PC-3 (cell line): Measurements from ENCODE around the gene TXNL4A. TPM values are rescaled to one million over a fixed set of nuclear protein-coding genes. Genes with fewer than 3 reads are reported as not detected.

Experiments used
- ATAC-seq: fragments of 200-7000 bp; cut with Tn5 transposase; 2 replicates; pipeline ENCODE4 v1.9.1; 2020; ENCODE audit warnings: mild to moderate bottlenecking, moderate library complexity
- BruUV-seq: library from RNA; stranded (reverse); fragments of 400-500 nt; replicated peaks from 2 replicates; lab custom pipeline; 2021; lab: Mats Ljungman, UMichigan
- CTCF ChIA-PET: fragments of 300-600 bp; sonication (Branson Sonifier 250); formaldehyde crosslinking; loops from one replicate; lab custom pipeline; 2022; ENCODE audit warnings: antibody characterized with exemption; lab: Charles Lee
- POLR2A ChIA-PET: fragments of 300-600 bp; sonication (Branson Sonifier 250); formaldehyde crosslinking; loops from one replicate; lab custom pipeline; 2022; ENCODE audit warnings: antibody characterized with exemption; ENCODE audit not compliant: unreplicated experiment; lab: Charles Lee
- DNase-seq: peaks from one replicate; pipeline ENCODE4 v3.0.0-alpha.2; 2015
- H2AFZ ChIP-seq: fragments of 300-600 bp; sonication (generic); 2 replicates; pipeline ENCODE4 v1.6.0; 2016; ENCODE audit warnings: antibody characterized with exemption, low read length
- H3F3A ChIP-seq: fragments of 300-600 bp; sonication (generic); one replicate; pipeline ENCODE4 v1.6.0; 2017; ENCODE audit warnings: antibody characterized with exemption, low read length, control low read depth, mild to moderate bottlenecking; ENCODE audit not compliant: unreplicated experiment
- H3K27ac ChIP-seq: fragments of 300-600 bp; sonication (generic); 2 replicates; pipeline ENCODE4 v1.5.1; 2016; ENCODE audit warnings: mild to moderate bottlenecking, low read length
- H3K27me3 ChIP-seq: fragments of 300-600 bp; sonication (generic); 2 replicates; pipeline ENCODE4 v1.6.1; 2016; ENCODE audit warnings: low read length, mixed read lengths
- H3K36me3 ChIP-seq: fragments of 300-600 bp; sonication (generic); 2 replicates; pipeline ENCODE4 v1.6.1; 2016; ENCODE audit warnings: low read depth, mixed run types, low read length, mixed read lengths
- H3K4me1 ChIP-seq: fragments of 300-600 bp; sonication (generic); 2 replicates; pipeline ENCODE4 v1.5.1; 2016; ENCODE audit warnings: low read length; ENCODE audit not compliant: insufficient read depth
- H3K4me2 ChIP-seq: fragments of 300-600 bp; sonication (generic); 2 replicates; pipeline ENCODE4 v1.6.0; 2016; ENCODE audit warnings: low read length
- H3K4me3 ChIP-seq: fragments of 300-600 bp; sonication (generic); 2 replicates; pipeline ENCODE4 v1.5.1; 2016; ENCODE audit warnings: mild to moderate bottlenecking, low read length, mixed read lengths
- H3K79me2 ChIP-seq: fragments of 300-600 bp; sonication (generic); 2 replicates; pipeline ENCODE4 v1.6.1; 2017; ENCODE audit warnings: low read length, mixed read lengths
- H3K9ac ChIP-seq: fragments of 300-600 bp; sonication (generic); 2 replicates; pipeline ENCODE4 v1.6.0; 2016; ENCODE audit warnings: mild to moderate bottlenecking, low read length
- H3K9me2 ChIP-seq: fragments of 300-600 bp; sonication (generic); replicated peaks from 2 replicates; pipeline ENCODE4 v1.6.1; 2016; ENCODE audit warnings: mixed run types, low read length, mixed read lengths
- H3K9me3 ChIP-seq: fragments of 300-600 bp; sonication (generic); 2 replicates; pipeline ENCODE4 v1.6.1; 2016; ENCODE audit warnings: low read length, mixed read lengths
- H4K20me1 ChIP-seq: fragments of 300-600 bp; sonication (generic); 2 replicates; pipeline ENCODE4 v1.6.1; 2016; ENCODE audit warnings: low read length, mixed read lengths
- EZH2 ChIP-seq: fragments of 300-600 bp; sonication (generic); IDR thresholded peaks from one replicate; pipeline ENCODE4 v1.6.1; 2017; ENCODE audit warnings: antibody characterized with exemption, mild to moderate bottlenecking, low read length; ENCODE audit not compliant: unreplicated experiment
- EZH2phosphoT487 ChIP-seq: fragments of 300-600 bp; sonication (generic); IDR thresholded peaks from 2 replicates; pipeline ENCODE4 v1.6.1; 2018; ENCODE audit warnings: mild to moderate bottlenecking, antibody characterized with exemption, low read length, borderline replicate concordance
- intact Hi-C: fragments of 100-400 bp; cut with micrococcal nuclease; formaldehyde crosslinking; loops from 2 replicates; pipeline ENCODE4 v1.9.0; 2023
- total RNA-seq: library from RNA; depleted of rRNA; stranded (reverse); fragments of >200 nt; gene quantifications from 2 replicates; pipeline ENCODE4 v1.2.3, GENCODE V29; 2014
- TF ChIP-seq, protein P1 (sequence below): fragments of 300-600 bp; sonication (generic); conservative IDR thresholded peaks from 2 replicates; pipeline ENCODE4 v1.5.1; 2017; ENCODE audit warnings: antibody characterized with exemption, low read depth, mild to moderate bottlenecking, low read length

TXNL4A gene
- total RNA-seq, 1 experiment from 2014 or later: 159 TPM

DNA sequence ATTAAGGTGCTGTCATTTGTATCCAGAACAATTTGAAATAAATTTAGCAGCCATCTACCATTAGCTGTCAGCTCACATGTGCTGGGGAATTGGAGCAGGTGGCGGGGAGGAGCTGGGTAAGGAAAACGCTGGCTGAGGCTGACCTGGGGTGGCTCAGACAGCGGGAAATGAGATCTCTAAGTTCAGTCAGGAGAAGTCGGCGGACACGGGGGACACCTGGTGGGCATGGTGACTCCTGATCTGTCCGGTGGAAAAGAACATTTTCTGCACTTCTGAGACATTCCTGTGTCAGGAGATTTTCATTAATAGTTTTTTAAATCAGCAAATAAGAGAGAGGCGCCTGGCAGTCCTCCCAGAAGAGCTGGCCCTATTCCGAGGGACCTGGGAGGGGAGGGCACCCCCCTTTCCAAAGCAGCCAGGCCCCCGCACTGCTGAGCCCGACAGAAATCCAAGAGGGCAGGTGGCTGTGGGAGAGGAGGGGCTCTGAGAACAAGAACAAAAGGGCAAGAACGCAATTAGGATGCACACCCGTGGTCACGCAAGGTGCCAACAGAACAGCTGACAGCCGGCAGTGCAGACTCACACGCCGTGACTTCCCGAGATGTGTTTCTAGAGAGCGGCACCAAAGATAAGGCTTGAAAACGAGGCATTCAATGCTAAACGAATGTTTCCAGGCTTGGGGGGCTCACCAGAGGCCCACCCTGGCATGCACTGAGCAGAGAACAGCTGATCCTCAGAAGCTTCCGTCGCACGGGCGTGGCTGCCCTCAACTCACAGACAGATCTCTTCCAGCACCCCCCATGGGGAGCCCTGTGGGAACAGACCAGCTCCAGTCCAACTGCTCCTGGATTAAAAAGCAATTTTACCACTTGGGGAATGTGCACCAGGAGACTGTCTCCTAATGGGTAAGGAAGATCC is 63.3 kb downstream of the TXNL4A start:
- H3K9ac ChIP-seq: no peak overlapping the region
- BruUV-seq: no TSS peak
- no peaks in the 10 kb centered on the region for H4K20me1 ChIP-seq
- POLR2A ChIA-PET: no interaction called here
- CTCF ChIA-PET: no interaction called here
- peaks cover 8% of the 10 kb centered on the region for H3K9me3 ChIP-seq
- ATAC-seq: no peak
- no peak for TF ChIP-seq EZH2phosphoT487
- TF ChIP-seq, protein P1, sequence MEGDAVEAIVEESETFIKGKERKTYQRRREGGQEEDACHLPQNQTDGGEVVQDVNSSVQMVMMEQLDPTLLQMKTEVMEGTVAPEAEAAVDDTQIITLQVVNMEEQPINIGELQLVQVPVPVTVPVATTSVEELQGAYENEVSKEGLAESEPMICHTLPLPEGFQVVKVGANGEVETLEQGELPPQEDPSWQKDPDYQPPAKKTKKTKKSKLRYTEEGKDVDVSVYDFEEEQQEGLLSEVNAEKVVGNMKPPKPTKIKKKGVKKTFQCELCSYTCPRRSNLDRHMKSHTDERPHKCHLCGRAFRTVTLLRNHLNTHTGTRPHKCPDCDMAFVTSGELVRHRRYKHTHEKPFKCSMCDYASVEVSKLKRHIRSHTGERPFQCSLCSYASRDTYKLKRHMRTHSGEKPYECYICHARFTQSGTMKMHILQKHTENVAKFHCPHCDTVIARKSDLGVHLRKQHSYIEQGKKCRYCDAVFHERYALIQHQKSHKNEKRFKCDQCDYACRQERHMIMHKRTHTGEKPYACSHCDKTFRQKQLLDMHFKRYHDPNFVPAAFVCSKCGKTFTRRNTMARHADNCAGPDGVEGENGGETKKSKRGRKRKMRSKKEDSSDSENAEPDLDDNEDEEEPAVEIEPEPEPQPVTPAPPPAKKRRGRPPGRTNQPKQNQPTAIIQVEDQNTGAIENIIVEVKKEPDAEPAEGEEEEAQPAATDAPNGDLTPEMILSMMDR: no peak
- no peak for TF ChIP-seq EZH2
- H3K36me3 ChIP-seq: peaks cover 18% of the 10 kb centered on the region
- H3K79me2 ChIP-seq: peaks cover 14% of the 10 kb centered on the region
- no peak overlapping the region for H3K4me2 ChIP-seq
- intact Hi-C loops: no loop called here
- H2AFZ ChIP-seq: no peak overlapping the region
- no peaks in the 10 kb centered on the region for H3K9me2 ChIP-seq
- H3F3A ChIP-seq: no peaks in the 10 kb centered on the region
- no peak overlapping the region for H3K27ac ChIP-seq
- no peak for DNase-seq
- no peak overlapping the region for H3K4me3 ChIP-seq
- no peaks in the 10 kb centered on the region for H3K4me1 ChIP-seq
- no peaks in the 10 kb centered on the region for H3K27me3 ChIP-seq

DNA sequence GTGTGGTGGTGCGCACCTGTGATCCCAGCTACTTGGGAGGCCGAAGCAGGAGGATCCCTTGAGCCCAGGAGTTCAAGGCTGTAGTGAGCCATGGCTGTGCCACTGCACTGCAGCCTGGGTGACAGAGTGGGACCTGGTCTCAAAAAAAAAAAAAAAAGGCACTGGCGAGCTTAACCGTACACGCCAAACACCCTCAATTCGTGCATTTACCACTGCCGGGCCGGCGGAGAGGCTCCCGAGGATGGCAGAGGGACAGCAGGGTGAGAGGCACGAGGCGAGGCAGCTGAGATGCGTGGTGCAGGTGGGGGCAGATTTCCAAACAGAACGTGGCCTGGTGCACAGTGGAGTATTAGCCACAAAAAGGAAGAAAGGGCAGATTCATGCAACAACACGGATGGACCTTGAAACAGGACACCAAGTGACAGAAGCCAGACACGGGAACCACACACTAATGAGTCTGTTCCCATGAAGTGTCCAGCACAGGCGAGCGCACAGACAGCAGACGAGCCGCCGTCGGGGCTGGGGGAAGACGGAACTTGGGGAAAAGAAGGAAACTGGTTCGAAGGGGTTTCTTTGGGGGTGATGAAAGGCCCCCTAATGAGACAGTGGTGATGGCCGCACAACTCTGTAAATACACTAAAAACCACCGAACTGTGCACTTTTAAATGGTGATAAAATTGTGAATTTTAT is 64.3 kb downstream of the TXNL4A start:
- Histone ChIP-seq H3F3A (no peaks in the 10 kb centered on the region), H4K20me1 (no peaks in the 10 kb centered on the region), H3K27me3 (no peaks in the 10 kb centered on the region), H2AFZ (no peak overlapping the region), H3K9ac (no peak overlapping the region), H3K27ac (no peak overlapping the region), H3K79me2 (peaks cover 6% of the 10 kb centered on the region), H3K4me1 (no peaks in the 10 kb centered on the region), H3K9me2 (no peaks in the 10 kb centered on the region), H3K4me2 (no peak overlapping the region), H3K36me3 (peaks cover 9% of the 10 kb centered on the region), H3K9me3 (no peaks in the 10 kb centered on the region), H3K4me3 (no peak overlapping the region)
- intact Hi-C loops: no loop called here
- ChIA-PET POLR2A (no interaction called here), CTCF (no interaction called here)
- ATAC-seq (no peak), DNase-seq (no peak)
- TF ChIP-seq, protein P1: no peak
- TF ChIP-seq EZH2phosphoT487: no peak
- TF ChIP-seq EZH2: no peak
- no TSS peak for BruUV-seq
